HG03457 (cell line): ENCODE data around the gene TNRC6A.

Experiments used
- ATAC-seq: cut with Tn5 transposase; IDR thresholded peaks from one replicate; pipeline ENCODE4 v1.9.1; 2021; ENCODE audit warnings: moderate number of reproducible peaks; ENCODE audit not compliant: unreplicated experiment

Gene TNRC6A

DNA sequence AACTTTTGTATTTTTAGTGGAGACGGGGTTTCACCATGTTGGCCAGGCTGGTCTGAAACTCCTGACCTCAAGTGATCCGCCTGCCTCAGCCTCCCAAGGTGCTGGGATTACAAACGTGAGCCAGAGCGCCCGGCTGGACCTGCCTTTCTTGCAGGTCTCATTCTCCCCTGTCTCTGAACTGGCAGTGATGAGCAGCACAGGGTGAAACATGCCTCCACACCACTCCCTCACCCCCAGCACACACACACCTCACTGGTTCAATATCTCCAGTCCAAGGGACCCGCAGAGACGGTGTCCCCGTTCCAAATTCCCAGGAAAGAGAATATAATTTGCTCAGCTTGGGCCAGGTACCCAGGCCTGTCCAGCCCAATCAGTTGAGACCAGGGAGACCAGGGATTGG lies 139.6 kb downstream of the TNRC6A start:
- ATAC-seq = no peak

DNA sequence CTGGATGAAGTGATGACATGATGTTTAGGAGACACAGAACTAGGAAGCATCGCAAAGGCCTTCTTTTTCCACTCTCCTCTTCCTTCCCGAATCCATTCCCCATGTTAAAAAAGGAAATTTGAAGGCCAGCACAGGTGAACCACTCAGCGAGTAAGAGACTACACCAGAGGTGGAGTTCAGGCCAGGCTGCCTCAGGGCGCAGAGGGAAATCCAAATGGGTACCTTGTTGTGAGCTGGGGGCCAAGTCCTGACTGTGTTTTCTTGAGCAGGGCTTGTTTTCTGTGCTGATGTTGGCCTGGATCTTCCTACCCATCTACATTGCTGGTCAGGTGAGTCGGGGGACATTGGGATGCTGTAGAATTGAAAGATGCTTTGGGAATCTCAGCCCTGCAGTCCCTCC lies 142.4 kb downstream of the TNRC6A start:
- no peak for ATAC-seq

DNA sequence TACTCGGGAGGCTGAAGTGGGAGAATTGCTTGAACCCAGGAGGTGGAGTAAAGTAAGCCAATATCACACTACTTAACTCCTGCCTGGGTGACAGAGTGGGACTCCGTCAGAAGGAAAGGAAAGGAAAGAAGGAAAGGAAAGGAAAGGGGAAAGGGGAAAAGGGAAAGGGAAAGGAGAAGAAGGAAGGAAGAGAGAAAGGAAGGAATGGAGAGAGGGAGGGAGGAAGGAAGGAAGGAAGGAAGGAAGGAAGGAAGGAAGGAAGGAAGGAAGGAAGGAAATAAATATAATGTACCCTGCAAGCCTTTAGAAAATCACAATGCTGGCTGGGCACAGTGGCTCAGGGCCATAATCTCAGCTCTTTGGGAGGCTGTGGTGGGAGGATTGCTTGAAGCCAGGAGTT lies 143.6 kb downstream of the TNRC6A start:
- no peak for ATAC-seq

DNA sequence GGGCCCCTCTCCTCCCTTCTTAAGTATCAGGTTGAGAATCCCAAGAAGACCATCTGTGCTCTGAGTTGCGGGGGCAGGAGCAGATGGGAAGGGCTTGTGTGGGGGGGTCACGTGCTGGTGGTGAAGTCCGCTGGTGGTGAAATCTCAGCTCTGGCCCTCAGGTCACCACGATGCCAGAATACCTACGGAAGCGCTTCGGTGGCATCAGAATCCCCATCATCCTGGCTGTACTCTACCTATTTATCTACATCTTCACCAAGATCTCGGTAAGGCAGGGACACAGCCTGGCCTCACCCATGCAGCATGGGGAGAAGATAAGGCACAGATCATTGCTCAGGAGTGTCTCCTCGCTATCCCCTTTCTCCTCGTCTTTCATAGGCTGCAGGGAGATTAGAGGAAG lies 146.0 kb downstream of the TNRC6A start:
- ATAC-seq = no peak
